ENCODE results near the gene UBE3B.
"Not testable (repeated sequence)": the region's sequence is repeated elsewhere in the genome, so short reads cannot be mapped to it uniquely, and the experiment has no call there.

UBE3B gene, protein sequence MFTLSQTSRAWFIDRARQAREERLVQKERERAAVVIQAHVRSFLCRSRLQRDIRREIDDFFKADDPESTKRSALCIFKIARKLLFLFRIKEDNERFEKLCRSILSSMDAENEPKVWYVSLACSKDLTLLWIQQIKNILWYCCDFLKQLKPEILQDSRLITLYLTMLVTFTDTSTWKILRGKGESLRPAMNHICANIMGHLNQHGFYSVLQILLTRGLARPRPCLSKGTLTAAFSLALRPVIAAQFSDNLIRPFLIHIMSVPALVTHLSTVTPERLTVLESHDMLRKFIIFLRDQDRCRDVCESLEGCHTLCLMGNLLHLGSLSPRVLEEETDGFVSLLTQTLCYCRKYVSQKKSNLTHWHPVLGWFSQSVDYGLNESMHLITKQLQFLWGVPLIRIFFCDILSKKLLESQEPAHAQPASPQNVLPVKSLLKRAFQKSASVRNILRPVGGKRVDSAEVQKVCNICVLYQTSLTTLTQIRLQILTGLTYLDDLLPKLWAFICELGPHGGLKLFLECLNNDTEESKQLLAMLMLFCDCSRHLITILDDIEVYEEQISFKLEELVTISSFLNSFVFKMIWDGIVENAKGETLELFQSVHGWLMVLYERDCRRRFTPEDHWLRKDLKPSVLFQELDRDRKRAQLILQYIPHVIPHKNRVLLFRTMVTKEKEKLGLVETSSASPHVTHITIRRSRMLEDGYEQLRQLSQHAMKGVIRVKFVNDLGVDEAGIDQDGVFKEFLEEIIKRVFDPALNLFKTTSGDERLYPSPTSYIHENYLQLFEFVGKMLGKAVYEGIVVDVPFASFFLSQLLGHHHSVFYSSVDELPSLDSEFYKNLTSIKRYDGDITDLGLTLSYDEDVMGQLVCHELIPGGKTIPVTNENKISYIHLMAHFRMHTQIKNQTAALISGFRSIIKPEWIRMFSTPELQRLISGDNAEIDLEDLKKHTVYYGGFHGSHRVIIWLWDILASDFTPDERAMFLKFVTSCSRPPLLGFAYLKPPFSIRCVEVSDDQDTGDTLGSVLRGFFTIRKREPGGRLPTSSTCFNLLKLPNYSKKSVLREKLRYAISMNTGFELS

DNA sequence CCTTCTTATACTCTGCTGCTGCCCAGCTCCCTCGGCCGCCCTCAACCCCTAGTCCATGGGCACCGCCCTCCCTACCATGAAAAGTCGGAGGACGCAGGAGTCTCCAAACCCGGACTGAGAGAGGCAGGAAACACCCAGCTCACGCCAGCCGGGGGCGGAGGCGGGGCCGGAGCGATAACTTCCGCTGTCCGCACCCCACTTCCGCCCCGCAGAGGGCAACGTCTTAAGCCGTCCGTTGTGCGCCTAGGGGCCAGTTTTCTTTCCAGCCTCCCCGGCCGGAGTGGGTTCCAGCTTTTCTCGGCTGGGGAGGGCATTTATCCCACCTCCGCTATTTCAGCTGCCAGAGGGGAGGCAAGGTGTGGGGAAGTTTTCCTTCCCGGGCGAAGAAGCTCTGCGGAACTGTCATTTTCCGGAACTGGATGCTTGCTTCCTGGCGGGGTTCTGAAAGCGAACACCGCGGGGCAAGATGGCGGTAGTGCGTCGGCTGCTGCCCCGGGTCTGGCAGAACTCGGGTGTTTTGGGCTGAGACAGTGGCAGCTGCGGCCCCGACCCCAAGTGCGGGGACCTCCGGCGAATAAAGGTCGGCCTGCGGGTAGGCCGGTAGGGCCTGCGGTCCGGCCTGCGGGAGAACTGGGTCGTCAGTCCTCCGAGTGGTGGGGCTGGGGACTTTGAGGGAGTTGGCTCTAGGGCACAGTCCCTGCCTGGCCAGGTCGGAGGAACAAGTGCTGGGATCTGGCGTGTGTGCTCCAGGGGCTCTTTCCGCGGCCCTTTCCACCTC, at the start of gene UBE3B, which contains the start of gene KCTD10:
Gene UBE3B, plus strand, starts transcription at position 450 of the 778 bp plus-strand sequence. CDS start 5,918 bp downstream, outside the sequence.
Gene KCTD10, minus strand, starts transcription at position 116 of the 778 bp plus-strand sequence. Its CDS starts 38 bp downstream, at position 78.
- DNase-seq = peak; percentile 88

DNA sequence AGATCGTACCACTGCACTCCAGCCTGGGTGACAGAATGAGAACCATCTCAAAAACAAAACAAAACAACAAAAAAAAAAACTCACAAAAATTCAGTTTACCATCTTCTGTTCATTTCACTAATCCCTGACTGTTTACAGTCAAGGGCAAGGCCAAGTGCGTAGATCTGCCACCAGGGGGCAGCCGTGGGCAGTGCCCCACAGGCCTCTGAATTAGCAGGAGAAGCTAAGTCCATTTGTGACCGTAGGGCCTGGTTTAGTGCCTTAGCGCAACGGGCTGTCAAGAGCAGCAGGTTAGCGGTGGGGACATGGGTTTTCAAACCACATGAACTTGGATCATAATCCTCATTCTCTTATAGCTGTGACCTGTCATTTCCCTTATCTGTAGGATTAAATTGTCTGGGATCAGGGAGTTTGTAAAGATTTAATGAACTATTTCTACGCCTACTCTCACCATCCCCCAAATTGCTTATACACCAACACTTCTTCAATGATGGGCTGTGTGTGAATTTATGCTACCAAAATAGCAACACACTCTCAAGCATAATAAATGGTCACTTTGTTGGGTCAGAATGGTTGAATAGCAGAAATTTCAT, 49.3 kb upstream of the UBE3B start:
- DNase-seq = peak; percentile 73

GRCh38 chr12:109428804-109429203, 48.6 kb upstream of the UBE3B start:
- not testable (repeated sequence) for DNase-seq

DNA sequence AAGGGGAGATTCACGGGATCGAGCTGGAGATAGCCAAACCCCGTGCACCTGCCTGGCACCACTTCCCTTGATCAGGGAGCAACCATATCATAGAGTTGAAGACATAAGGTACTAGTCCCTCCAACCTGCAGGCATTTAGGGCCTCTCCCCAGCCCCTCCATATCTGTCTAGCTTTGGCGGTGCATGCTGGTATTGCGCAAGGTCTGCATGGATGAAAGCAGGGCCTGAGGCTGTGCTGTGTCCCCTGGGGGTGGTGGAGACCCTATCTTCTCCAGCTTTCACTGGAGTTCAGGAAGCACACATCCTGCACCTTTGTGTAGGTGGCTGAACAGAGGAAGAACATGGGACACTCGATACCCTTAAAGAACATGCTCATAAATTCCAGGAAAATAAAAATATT, 47.2 kb upstream of the UBE3B start:
- no peak for DNase-seq

- no peak for DNase-seq
Observed at GRCh38 chr12:109432431-109432830, 45.0 kb upstream of the UBE3B start.

- DNase-seq = peak; percentile 74
Observed at GRCh38 chr12:109432842-109433304, 44.6 kb upstream of the UBE3B start.

- DNase-seq = no peak
Observed at GRCh38 chr12:109433618-109434017, 43.8 kb upstream of the UBE3B start.

- no peak for DNase-seq
Observed at GRCh38 chr12:109434582-109434981, 42.9 kb upstream of the UBE3B start.

- no peak for DNase-seq
Observed at GRCh38 chr12:109435428-109436187, 41.8 kb upstream of the UBE3B start.

- DNase-seq = peak; percentile 60
Observed at GRCh38 chr12:109436188-109436560, 41.3 kb upstream of the UBE3B start.

GRCh38 chr12:109439181-109439580, 38.3 kb upstream of the UBE3B start:
- no peak for DNase-seq

DNA sequence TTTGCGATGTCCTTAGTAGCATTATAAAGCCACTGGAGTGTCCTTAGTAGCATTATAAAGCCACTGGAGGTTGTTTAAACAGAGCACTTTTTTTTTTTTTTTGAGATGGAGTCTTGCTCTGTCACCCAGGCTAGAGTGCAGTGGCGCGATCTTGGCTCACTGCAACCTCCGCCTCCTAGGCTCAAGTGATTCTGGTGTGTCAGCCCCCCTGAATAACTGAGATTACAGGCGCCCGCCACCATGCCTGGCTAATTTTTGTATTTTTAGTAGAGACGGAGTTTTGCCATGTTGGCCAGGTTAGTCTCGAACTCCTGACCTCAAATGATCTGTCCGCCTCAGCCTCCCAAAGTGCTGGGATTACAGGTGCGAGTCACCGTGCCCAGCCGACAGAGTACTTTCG, 37.5 kb upstream of the UBE3B start:
- DNase-seq = not testable (repeated sequence)

DNA sequence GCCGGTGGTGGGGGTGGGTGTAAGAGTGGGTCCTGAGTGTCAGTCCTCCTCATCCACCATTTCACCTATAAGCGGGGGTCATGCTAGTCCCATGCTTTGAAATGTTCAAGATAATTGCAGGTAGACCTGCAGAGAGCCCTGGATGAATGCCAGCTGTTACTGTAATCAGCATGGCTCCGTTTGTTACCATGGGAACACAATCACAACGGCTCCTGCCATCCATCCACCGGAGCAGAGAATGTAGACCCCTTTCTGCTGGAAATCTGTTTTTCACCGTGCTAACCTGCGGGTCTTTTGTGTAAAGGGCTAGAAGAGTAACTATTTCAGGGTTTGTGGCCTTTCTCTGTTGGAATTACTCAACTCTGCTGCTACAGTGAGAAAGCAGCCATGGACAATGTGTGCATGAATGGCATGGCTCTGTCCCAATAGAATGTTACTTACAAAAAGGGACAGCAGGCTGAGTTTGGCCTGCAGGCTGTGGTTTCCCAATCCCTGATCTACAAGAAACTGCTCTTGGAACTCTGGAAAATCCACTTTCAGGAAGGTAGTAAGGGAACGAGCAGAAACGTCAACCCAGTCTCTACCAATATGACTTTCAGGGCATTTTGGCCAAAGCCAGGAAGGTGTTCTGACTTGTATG, 36.5 kb upstream of the UBE3B start:
- DNase-seq = no peak

DNA sequence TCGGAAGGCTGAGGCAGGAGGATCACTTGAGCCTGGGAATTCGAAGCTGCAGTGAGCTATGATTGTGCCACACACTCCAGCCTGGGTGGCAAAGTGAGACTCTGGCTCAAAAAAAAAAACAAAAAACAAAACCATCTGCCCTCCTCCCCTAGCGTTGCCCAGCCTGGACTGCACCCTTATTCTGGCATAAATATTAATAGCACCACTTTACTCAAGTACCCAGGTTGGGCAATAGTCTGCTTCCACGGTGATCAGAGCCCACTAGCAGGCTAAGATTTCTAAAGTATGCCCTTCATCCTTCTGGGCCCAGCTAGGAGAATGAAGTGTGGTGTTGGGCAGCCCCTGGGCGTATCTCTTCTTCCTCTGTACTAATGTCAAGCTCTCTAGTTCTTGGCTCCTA, 33.6 kb upstream of the UBE3B start:
- DNase-seq = no peak

DNA sequence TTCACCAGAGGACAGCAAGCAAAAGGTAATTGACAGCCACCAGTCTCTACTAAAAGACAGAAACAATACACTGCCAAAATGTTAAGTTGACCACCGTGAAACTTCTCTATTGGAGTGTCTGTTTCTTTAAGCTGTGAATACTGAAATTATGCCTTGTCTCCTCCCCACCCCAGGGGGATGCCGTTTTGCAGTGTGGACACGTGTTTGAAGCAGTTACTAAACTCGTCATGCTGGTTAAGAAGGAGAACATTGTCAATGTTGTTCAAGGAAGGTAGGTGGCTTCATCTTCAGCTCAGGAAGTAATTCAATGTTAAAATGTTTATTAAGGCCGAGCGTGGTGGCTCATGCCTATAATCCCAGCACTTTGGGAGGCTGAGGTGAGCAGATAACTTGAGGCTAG, 33.2 kb upstream of the UBE3B start:
- no peak for DNase-seq

DNA sequence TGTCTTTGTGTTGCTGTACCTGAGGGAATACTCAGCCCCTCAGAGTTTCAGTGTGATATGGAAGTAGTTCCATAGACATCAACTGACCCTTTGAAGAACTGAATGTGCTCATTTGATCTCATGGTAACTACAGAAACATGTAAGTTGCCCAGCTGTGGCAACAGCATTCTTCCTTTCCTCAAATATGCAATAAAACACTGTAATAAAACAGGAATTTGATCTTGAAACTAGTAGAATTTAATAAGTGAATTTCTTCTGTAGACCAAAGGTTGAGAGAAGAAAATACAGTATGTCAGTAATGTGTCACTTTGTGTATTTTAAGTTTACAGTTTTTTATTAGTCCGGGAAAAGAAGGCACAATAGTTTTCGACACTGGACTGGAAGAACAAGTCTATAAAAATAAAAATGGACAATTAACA, 32.2 kb upstream of the UBE3B start:
- DNase-seq = no peak

DNA sequence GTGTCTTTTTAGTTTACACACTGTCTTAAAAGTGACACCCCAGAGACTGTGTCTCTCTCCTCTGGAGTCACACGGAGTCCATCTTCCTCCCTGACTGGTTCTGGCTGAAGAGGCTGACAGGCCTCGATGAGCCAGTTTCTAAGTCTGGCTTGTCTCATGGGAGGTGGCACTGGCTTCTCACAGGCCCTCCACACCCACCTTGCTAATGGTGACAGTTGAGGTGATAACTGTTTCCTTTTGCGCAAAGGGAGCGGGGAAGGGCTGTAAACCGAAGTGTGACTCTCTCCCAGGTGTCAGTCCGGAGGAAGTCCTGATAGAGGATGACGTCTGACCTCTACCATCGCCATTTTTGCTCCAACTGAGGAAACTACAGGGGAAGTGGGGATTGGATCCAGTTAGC, 30.6 kb upstream of the UBE3B start:
- no peak for DNase-seq

DNA sequence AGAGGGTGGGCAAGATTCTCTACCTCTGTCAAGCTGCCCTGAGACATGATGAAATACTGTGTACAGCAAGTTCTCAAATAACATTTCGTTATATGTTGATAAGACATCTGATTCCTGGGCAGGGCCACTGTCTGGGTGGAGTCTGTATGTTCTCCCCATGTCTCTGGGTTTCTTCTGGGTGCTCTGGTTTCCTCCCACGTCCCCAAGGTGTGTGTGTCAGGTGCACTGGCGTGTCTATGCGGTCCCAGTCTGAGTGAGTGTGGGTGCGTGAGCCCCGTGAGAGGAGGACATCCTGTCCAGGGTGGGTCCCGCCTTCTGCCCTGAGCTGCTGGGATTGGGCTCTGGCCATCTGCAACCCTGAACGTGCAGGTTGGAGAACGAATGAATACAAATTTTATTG, 30.0 kb upstream of the UBE3B start:
- no peak for DNase-seq

DNA sequence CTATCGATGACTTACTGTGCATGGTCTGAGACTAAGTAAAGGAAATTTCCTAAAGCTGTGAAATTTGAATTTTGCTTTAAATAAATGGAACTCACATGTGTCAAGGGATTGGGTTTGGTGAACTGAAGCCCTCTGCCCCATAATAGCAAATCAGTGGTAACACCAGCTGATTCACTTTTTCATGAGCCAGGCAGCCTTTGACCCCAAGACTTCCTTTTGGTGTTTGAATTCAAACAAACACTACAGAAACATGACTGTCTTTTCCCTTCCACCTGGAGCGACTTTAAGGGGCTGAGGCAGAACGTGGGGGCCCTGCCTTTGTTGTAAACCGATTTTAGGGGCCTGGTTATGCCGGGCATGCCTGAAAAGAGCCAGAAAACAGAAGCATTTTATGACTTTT, 29.2 kb upstream of the UBE3B start:
- DNase-seq = no peak

GRCh38 chr12:109448707-109449390, 28.6 kb upstream of the UBE3B start:
- DNase-seq = no peak
